DMS53 (cell line): Measurements from ENCODE around the gene SYTL4.
A peak's percentile ranks its signal among the peaks of the same experiment; 100 is the strongest.

ENCODE experiments used
- DNase-seq: peaks from one replicate; lab custom pipeline; 2025; lab: John Stamatoyannopoulos, UW

Gene SYTL4

GRCh38 chrX:100648458-100649417 is 83.2 kb downstream of the SYTL4 start:
- DNase-seq: peak; percentile 27

GRCh38 chrX:100647739-100648138 is 84.2 kb downstream of the SYTL4 start:
- peak; percentile 70 for DNase-seq

GRCh38 chrX:100647095-100647494 is 84.8 kb downstream of the SYTL4 start:
- DNase-seq: peak; percentile 17

GRCh38 chrX:100645106-100645505 is 86.8 kb downstream of the SYTL4 start:
- no peak for DNase-seq

- DNase-seq: peak; percentile 73
These were observed 87.7 kb downstream of the SYTL4 start, which contains the start of gene SRPX2 for GRCh38 chrX:100643956-100644860. Gene SRPX2 (plus strand): TSS chrX:100644199. CDS start chrX:100646323, 2,124 bp downstream.

- no peak for DNase-seq
These were observed 88.7 kb downstream of the SYTL4 start for GRCh38 chrX:100643212-100643611.

- no peak for DNase-seq
These were observed 89.6 kb downstream of the SYTL4 start for GRCh38 chrX:100642290-100642689.

GRCh38 chrX:100636321-100636991 is 95.5 kb downstream of the SYTL4 start, which contains the start of gene TSPAN6:
Gene TSPAN6 (minus strand): TSS chrX:100636806. CDS start chrX:100636694, 112 bp downstream.
- peak; percentile 93 for DNase-seq

GRCh38 chrX:100635989-100636320 is 96.0 kb downstream of the SYTL4 start:
- peak; percentile 47 for DNase-seq

GRCh38 chrX:100635040-100635439 is 96.9 kb downstream of the SYTL4 start:
- DNase-seq: no peak

GRCh38 chrX:100625985-100626491 is 105.9 kb downstream of the SYTL4 start:
- no peak for DNase-seq
